A549 (cell line): ENCODE results near the gene DDX59. TPM values are rescaled to one million over a fixed set of nuclear protein-coding genes. Genes with fewer than 3 reads are reported as not detected.

ENCODE experiments used
- ATAC-seq, 2 experiments: fragments of 200-7000 bp in 1 of 2; fragments of >200 bp in 1 of 2; cut with Nextera tagmentation in 1 of 2; cut with Tn5 transposase in 1 of 2; 3 replicates each; pipeline versions ENCODE4 v1.8.0 to v1.9.1; 2018 to 2020; ENCODE audit warnings: mild to moderate bottlenecking in 1 of 2, moderate library complexity in 1 of 2
- CTCF ChIA-PET: fragments of 300-600 bp; sonication (Branson Sonifier 250); formaldehyde crosslinking; extraction: SDS; loops from one replicate; lab custom pipeline; 2021; ENCODE audit warnings: antibody characterized with exemption, inconsistent platforms; lab: Yijun Ruan, JAX
- POLR2A ChIA-PET: fragments of 350-600 bp; formaldehyde crosslinking; extraction: SDS; loops from one replicate; lab custom pipeline; 2021; ENCODE audit warnings: antibody characterized with exemption, inconsistent platforms; lab: Yijun Ruan, JAX
- DNase-seq, 2 experiments: peaks; one replicate each; pipeline versions ENCODE4 v3.0.0 to v3.0.0-alpha.2; 2011 to 2016; ENCODE audit warnings: low read depth in 1 of 2, low spot score in 1 of 2
- FAIRE-seq: peaks from 2 replicates; lab custom pipeline; 2011; peaks lifted over from hg19 to GRCh38; lab: Jason Lieb, UNC
- H3K27ac ChIP-seq, 2 experiments: fragments of >200 bp; sonication (Bioruptor Twin); formaldehyde crosslinking; 3 replicates each; pipeline ENCODE4 v1.5.1; 2016 to 2017
- H3K4me1 ChIP-seq: fragments of >200 bp; sonication (Bioruptor Twin); formaldehyde crosslinking; 3 replicates; pipeline ENCODE4 v1.6.1; 2016
- H3K4me2 ChIP-seq: fragments of >200 bp; sonication (Bioruptor Twin); formaldehyde crosslinking; 3 replicates; pipeline ENCODE4 v1.6.1; 2016
- H3K4me3 ChIP-seq: fragments of >200 bp; sonication (Bioruptor Twin); formaldehyde crosslinking; 3 replicates; pipeline ENCODE4 v1.5.1; 2016
- H3K9me3 ChIP-seq: fragments of >200 bp; sonication (Bioruptor Twin); formaldehyde crosslinking; 3 replicates; pipeline ENCODE4 v1.6.1; 2016
- BHLHE40 ChIP-seq: IDR thresholded peaks from 2 replicates; pipeline ENCODE4 v1.6.1; 2012; ENCODE audit warnings: low read depth, low read length, inconsistent platforms
- CBX8 ChIP-seq: fragments of 200-600 bp; sonication (generic); IDR thresholded peaks from 2 replicates; pipeline ENCODE4 v1.6.1; 2016
- EHF ChIP-seq: fragments of 250-450 bp; sonication (Bioruptor Pico); IDR thresholded peaks from 2 replicates; pipeline ENCODE4 v1.5.0; 2020; ENCODE audit warnings: mild to moderate bottlenecking
- FOSL2 ChIP-seq, 2 experiments: fragments of 450-650 bp in 1 of 2; fragments of >200 bp in 1 of 2; sonication (Bioruptor Twin) in 1 of 2; formaldehyde crosslinking; IDR thresholded peaks; 2 replicates each; pipeline versions ENCODE4 v1.5.0 to v1.6.1; 2016 to 2020; ENCODE audit warnings: mild to moderate bottlenecking in 1 of 2, moderate library complexity in 1 of 2
- GATA3 ChIP-seq: IDR thresholded peaks from 2 replicates; pipeline ENCODE4 v1.6.1; 2012; ENCODE audit warnings: borderline replicate concordance
- HDAC2 ChIP-seq: fragments of 200-600 bp; sonication (generic); IDR thresholded peaks from 2 replicates; pipeline ENCODE4 v1.6.1; 2016
- HOXB13 ChIP-seq: fragments of 250-450 bp; sonication (Bioruptor Pico); IDR thresholded peaks from 2 replicates; pipeline ENCODE4 v1.5.0; 2020; ENCODE audit warnings: low read depth, mild to moderate bottlenecking, moderate library complexity
- HOXB5 ChIP-seq: fragments of 250-450 bp; sonication (Bioruptor Pico); IDR thresholded peaks from 2 replicates; pipeline ENCODE4 v1.5.0; 2020; ENCODE audit warnings: mild to moderate bottlenecking, moderate library complexity
- JUN ChIP-seq, 2 experiments: fragments of >200 bp; sonication (Bioruptor Twin); formaldehyde crosslinking; IDR thresholded peaks; 2 replicates in 1 of 2; 3 replicates in 1 of 2; pipeline ENCODE4 v1.6.1; 2016 to 2017
- MAFK ChIP-seq: fragments of 450-650 bp; IDR thresholded peaks from 2 replicates; pipeline ENCODE4 v1.6.1; 2014; ENCODE audit not compliant: partially characterized antibody
- MYC ChIP-seq: IDR thresholded peaks from 2 replicates; pipeline ENCODE4 v1.6.1; 2012; ENCODE audit warnings: mild to moderate bottlenecking, inconsistent platforms, low read length, improper control_type of control experiment, borderline replicate concordance
- NFE2L2 ChIP-seq: fragments of 150-350 bp; conservative IDR thresholded peaks from 2 replicates; pipeline ENCODE4 v1.6.1; 2014; ENCODE audit warnings: low read length
- NR3C1 ChIP-seq: fragments of >200 bp; sonication (Bioruptor Twin); formaldehyde crosslinking; IDR thresholded peaks from 3 replicates; pipeline ENCODE4 v1.6.1; 2017
- PHF8 ChIP-seq: fragments of 200-600 bp; sonication (generic); IDR thresholded peaks from 2 replicates; pipeline ENCODE4 v1.6.1; 2016; ENCODE audit warnings: low read depth, mild to moderate bottlenecking, antibody characterized with exemption, moderate library complexity, borderline replicate concordance
- POLR2AphosphoS2 ChIP-seq: conservative IDR thresholded peaks from 2 replicates; pipeline ENCODE4 v1.6.1; 2012; ENCODE audit warnings: low read length, improper control_type of control experiment, inconsistent platforms
- RAD21 ChIP-seq, 2 experiments: fragments of >200 bp in 1 of 2; sonication (Bioruptor Twin) in 1 of 2; formaldehyde crosslinking in 1 of 2; IDR thresholded peaks in 1 of 2; conservative IDR thresholded peaks in 1 of 2; 2 replicates in 1 of 2; 3 replicates in 1 of 2; pipeline ENCODE4 v1.6.1; 2012 to 2018; ENCODE audit warnings: inconsistent platforms in 1 of 2
- RNF2 ChIP-seq: fragments of 200-600 bp; sonication (generic); IDR thresholded peaks from 2 replicates; pipeline ENCODE4 v1.6.1; 2016; ENCODE audit warnings: low read depth, mild to moderate bottlenecking, antibody characterized with exemption, moderate library complexity, borderline replicate concordance
- TFCP2L1 ChIP-seq: fragments of 250-450 bp; sonication (Bioruptor Pico); IDR thresholded peaks from 2 replicates; pipeline ENCODE4 v1.5.0; 2021; ENCODE audit warnings: mild to moderate bottlenecking
- ZFP36 ChIP-seq: fragments of 450-650 bp; IDR thresholded peaks from 2 replicates; pipeline ENCODE4 v1.6.1; 2014; ENCODE audit warnings: borderline replicate concordance; ENCODE audit not compliant: partially characterized antibody
- WGBS: methylation state at CpG from one replicate; pipeline ENCODE4 v1.1.6; 2017; ENCODE audit errors: missing lambda C conversion rate; 5-methylcytosine and 5-hydroxymethylcytosine counted together
- polyA plus RNA-seq, 4 experiments: library from polyadenylated mRNA; depleted of rRNA in 3 of 4; stranded (reverse); fragments of >200 nt; fragmentation: RNase III in 1 of 4; extraction: RNeasy Plus Mini Kit Qiagen cat#74134 plus additional on column Dnase treatment in 1 of 4; gene quantifications; 2 replicates in 3 of 4; 3 replicates in 1 of 4; pipeline ENCODE4 v1.2.3, GENCODE V29; 2011 to 2017
- TF ChIP-seq, protein P1 (sequence below): fragments of >200 bp; sonication (Bioruptor Twin); formaldehyde crosslinking; IDR thresholded peaks from 3 replicates; pipeline ENCODE4 v1.5.1; 2016
- TF ChIP-seq, protein P2 (sequence below): fragments of 450-650 bp; IDR thresholded peaks from 2 replicates; pipeline ENCODE4 v1.6.1; 2014; ENCODE audit warnings: antibody characterized with exemption
- TF ChIP-seq, protein P3 (sequence below): fragments of 200-600 bp; sonication (generic); IDR thresholded peaks from 2 replicates; pipeline ENCODE4 v1.6.1; 2016; ENCODE audit warnings: antibody characterized with exemption, mild to moderate bottlenecking, moderate library complexity
- TF ChIP-seq, protein P4 (sequence below): IDR thresholded peaks from 2 replicates; pipeline ENCODE4 v1.6.1; 2012; ENCODE audit warnings: low read depth, borderline replicate concordance
- TF ChIP-seq, protein P5 (sequence below): fragments of 150-350 bp; IDR thresholded peaks from 2 replicates; pipeline ENCODE4 v1.6.1; 2014; ENCODE audit warnings: low read depth, mild to moderate bottlenecking, low read length

Gene DDX59
- polyA plus RNA-seq, 2 of the 4 experiments (the other 2 are of a cell fraction): 16.6 to 42.9 TPM

DNA sequence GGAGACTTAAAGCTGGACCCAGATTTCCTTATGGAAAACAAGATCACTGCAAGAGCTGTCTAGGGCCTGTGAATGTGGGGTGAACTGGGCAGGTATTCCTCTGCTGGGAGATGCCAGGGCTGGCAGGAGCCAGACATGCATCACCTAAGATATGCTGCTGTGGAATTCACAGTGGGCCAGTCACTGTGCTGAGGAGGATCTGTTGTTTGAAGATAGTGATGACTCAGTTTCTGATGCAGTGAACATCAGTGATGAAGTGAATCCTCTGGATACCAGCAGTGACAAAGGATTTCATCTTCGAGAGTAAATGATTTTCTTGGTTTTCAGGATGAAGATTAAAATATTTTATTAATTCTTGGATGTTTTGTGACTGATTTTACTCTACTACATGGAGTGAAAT, 39.1 kb upstream of the DDX59 start:
- ATAC-seq: peak; percentile 93 to 95
- DNase-seq: peak; percentile 46 to 65
- Histone ChIP-seq H3K4me3 (no peak overlapping the region), H3K4me1 (peaks cover 8% of the 10 kb centered on the region; the same call in 2 of the 3 replicates), H3K4me2 (no peak overlapping the region), H3K9me3 (no peaks in the 10 kb centered on the region), H3K27ac (peak overlapping the region in 1 of 2 experiments; percentile 44; a peak in 1 of 6 replicates)
- WGBS: 25% methylated on average over 1 of the region's 1 CpG
- TF ChIP-seq MAFK (peak; percentile 10), NFE2L2 (0 out of 2 replicates have a peak, but pooled peaks have one; percentile 6), BHLHE40 (no peak), FOSL2 (IDR thresholded peaks at IDR 0.05) (no peak), FOSL2 (CRISPR knock-in tag; IDR thresholded peaks at IDR 0.05) (0 out of 2 replicates have a peak, but pooled peaks have one; percentile 25), HOXB13 (CRISPR knock-in tag) (no peak)
- CTCF ChIA-PET: interaction anchor here (1.6 kb wide), 1 partner anchor 87 kb away, joined by 4 read pairs; no protein-coding TSS in a partner anchor
- POLR2A ChIA-PET: interaction anchor here (1.5 kb wide), 1 partner anchor 39 kb away, joined by 7 read pairs; the partner anchor contains the start of gene DDX59
- FAIRE-seq: no peak

DNA sequence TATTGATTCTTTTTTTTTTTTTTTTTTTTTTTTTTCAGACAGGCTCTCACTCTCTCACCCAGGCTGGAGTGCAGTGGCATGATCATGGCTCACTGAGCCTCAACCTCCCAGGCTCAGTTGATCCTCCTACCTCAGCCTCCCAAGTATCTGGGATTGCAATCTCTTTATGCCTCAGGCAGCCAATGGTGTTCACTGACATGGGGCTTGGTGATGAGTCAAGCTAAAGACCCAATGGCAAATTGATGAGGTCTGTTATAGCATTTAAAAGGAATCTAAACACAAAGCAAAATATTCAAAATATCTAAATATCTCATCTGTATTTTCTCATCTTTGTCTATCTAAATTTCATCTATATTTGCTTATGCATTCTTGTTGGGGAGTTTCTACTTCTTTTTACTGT, 38.5 kb upstream of the DDX59 start:
- DNase-seq (no peak), ATAC-seq (no peak), FAIRE-seq (no peak)
- ChIA-PET CTCF (no interaction called here), POLR2A (interaction anchor here (1.5 kb wide), 1 partner anchor 38 kb away, joined by 7 read pairs; the partner anchor contains the start of gene DDX59)
- Histone ChIP-seq H3K4me2 (no peak overlapping the region), H3K9me3 (no peaks in the 10 kb centered on the region), H3K27ac (no peak overlapping the region), H3K4me3 (no peak overlapping the region), H3K4me1 (peaks cover 8% of the 10 kb centered on the region; the same call in 2 of the 3 replicates)
- TF ChIP-seq, protein P1, sequence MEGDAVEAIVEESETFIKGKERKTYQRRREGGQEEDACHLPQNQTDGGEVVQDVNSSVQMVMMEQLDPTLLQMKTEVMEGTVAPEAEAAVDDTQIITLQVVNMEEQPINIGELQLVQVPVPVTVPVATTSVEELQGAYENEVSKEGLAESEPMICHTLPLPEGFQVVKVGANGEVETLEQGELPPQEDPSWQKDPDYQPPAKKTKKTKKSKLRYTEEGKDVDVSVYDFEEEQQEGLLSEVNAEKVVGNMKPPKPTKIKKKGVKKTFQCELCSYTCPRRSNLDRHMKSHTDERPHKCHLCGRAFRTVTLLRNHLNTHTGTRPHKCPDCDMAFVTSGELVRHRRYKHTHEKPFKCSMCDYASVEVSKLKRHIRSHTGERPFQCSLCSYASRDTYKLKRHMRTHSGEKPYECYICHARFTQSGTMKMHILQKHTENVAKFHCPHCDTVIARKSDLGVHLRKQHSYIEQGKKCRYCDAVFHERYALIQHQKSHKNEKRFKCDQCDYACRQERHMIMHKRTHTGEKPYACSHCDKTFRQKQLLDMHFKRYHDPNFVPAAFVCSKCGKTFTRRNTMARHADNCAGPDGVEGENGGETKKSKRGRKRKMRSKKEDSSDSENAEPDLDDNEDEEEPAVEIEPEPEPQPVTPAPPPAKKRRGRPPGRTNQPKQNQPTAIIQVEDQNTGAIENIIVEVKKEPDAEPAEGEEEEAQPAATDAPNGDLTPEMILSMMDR: no peak
- no peak for TF ChIP-seq MYC

DNA sequence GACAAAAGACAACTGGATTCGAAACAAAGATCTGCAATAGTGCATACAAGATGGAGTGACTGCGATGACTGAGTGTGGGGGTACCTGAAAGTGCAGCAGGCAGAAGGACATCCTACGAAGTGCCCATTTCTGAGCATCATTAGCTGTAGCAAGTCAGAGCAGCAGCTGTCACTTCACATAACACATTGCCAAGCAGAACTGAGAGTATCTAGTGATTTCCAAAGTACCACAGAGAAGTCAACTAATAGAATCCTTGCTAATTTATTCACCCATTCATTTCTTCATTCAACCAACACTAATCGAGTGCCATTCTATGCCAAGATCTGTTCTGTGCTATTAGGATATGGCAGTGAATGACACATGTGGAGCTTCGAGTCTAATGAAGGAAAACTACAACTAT, 37.4 kb upstream of the DDX59 start:
- TF ChIP-seq RNF2 (no peak), EHF (CRISPR knock-in tag) (no peak), RAD21 (conservative IDR thresholded peaks at IDR 0.05 in 1 of 2, IDR thresholded peaks at IDR 0.05 in 1 of 2) (no peak), NR3C1 (no peak), HDAC2 (no peak), JUN (IDR thresholded peaks at IDR 0.05) (no peak), POLR2AphosphoS2 (no peak), ZFP36 (no peak), PHF8 (no peak), NFE2L2 (no peak), TFCP2L1 (CRISPR knock-in tag) (no peak), GATA3 (no peak), CBX8 (no peak), HOXB5 (CRISPR knock-in tag) (no peak)
- TF ChIP-seq, protein P2, sequence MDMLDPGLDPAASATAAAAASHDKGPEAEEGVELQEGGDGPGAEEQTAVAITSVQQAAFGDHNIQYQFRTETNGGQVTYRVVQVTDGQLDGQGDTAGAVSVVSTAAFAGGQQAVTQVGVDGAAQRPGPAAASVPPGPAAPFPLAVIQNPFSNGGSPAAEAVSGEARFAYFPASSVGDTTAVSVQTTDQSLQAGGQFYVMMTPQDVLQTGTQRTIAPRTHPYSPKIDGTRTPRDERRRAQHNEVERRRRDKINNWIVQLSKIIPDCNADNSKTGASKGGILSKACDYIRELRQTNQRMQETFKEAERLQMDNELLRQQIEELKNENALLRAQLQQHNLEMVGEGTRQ: no peak
- TF ChIP-seq, protein P3, sequence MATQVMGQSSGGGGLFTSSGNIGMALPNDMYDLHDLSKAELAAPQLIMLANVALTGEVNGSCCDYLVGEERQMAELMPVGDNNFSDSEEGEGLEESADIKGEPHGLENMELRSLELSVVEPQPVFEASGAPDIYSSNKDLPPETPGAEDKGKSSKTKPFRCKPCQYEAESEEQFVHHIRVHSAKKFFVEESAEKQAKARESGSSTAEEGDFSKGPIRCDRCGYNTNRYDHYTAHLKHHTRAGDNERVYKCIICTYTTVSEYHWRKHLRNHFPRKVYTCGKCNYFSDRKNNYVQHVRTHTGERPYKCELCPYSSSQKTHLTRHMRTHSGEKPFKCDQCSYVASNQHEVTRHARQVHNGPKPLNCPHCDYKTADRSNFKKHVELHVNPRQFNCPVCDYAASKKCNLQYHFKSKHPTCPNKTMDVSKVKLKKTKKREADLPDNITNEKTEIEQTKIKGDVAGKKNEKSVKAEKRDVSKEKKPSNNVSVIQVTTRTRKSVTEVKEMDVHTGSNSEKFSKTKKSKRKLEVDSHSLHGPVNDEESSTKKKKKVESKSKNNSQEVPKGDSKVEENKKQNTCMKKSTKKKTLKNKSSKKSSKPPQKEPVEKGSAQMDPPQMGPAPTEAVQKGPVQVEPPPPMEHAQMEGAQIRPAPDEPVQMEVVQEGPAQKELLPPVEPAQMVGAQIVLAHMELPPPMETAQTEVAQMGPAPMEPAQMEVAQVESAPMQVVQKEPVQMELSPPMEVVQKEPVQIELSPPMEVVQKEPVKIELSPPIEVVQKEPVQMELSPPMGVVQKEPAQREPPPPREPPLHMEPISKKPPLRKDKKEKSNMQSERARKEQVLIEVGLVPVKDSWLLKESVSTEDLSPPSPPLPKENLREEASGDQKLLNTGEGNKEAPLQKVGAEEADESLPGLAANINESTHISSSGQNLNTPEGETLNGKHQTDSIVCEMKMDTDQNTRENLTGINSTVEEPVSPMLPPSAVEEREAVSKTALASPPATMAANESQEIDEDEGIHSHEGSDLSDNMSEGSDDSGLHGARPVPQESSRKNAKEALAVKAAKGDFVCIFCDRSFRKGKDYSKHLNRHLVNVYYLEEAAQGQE: no peak
- TF ChIP-seq, protein P4, sequence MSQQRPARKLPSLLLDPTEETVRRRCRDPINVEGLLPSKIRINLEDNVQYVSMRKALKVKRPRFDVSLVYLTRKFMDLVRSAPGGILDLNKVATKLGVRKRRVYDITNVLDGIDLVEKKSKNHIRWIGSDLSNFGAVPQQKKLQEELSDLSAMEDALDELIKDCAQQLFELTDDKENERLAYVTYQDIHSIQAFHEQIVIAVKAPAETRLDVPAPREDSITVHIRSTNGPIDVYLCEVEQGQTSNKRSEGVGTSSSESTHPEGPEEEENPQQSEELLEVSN: no peak
- TF ChIP-seq, protein P5, sequence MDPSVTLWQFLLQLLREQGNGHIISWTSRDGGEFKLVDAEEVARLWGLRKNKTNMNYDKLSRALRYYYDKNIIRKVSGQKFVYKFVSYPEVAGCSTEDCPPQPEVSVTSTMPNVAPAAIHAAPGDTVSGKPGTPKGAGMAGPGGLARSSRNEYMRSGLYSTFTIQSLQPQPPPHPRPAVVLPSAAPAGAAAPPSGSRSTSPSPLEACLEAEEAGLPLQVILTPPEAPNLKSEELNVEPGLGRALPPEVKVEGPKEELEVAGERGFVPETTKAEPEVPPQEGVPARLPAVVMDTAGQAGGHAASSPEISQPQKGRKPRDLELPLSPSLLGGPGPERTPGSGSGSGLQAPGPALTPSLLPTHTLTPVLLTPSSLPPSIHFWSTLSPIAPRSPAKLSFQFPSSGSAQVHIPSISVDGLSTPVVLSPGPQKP: no peak
- Histone ChIP-seq H3K27ac (no peak overlapping the region), H3K4me3 (no peak overlapping the region), H3K9me3 (no peaks in the 10 kb centered on the region), H3K4me1 (peaks cover 8% of the 10 kb centered on the region; the same call in 2 of the 3 replicates), H3K4me2 (no peak overlapping the region)
- no peak for ATAC-seq
- ChIA-PET CTCF (no interaction called here), POLR2A (no interaction called here)
- no peak for FAIRE-seq
- DNase-seq: no peak
- 66% methylated on average over 5 of the region's 5 CpGs for WGBS
